NCI-H460 (cell line): ENCODE results near the gene AGAP3. TPM values are rescaled to one million over a fixed set of nuclear protein-coding genes. Genes with fewer than 3 reads are reported as not detected.

Experiments
- DNase-seq: peaks from one replicate; pipeline ENCODE4 v3.0.0-alpha.2; 2016; ENCODE audit warnings: low read depth; ENCODE audit errors: extremely low read depth
- total RNA-seq: library from RNA; depleted of rRNA; stranded (reverse); fragments of >200 nt; shearing (Covaris generic); gene quantifications from 2 replicates; pipeline ENCODE4 v1.2.3, GENCODE V29; 2014; rRNA removed

AGAP3 gene
- total RNA-seq, 1 experiment from 2014 or later = 39.6 TPM

DNA sequence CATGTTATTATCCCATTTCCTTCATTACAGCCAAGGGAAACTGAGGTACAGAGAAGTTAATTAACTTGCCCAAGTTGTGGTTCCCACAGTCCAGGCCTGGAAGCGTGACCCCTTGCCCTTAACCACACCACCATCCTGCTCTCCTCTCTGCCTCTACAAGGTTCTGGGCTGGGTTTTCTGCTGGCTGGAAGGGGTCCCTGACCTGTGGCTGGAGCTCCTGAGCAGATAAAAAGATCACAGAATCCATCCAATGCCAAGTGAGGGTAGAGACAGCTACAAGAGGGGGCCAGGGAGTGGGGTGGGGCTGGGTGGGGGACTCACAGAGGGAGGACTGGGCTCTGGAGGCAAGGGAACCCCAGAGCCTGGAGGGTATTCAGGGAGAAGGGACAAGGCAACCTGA, 91.0 kb downstream of the AGAP3 start:
- DNase-seq = no peak

DNA sequence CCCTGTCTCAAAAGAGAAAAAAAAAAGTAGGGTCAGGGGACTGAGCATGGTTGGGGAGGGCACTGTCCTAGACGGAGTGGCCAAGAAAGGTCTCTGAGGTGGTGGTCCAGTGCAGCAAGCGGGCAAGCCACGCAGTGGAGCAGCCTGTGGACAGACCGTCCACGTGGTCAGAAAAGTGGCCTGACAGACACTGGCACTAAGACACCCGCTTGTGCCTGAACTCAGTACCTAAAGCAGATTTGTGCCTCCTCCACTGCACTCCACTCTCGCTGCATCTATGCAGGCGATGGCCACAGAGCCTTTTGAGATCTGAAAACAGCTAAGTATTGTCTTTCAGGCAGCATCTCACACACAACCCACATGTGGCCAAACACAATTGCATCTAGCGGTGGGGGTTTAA, 92.0 kb downstream of the AGAP3 start:
- no peak for DNase-seq

DNA sequence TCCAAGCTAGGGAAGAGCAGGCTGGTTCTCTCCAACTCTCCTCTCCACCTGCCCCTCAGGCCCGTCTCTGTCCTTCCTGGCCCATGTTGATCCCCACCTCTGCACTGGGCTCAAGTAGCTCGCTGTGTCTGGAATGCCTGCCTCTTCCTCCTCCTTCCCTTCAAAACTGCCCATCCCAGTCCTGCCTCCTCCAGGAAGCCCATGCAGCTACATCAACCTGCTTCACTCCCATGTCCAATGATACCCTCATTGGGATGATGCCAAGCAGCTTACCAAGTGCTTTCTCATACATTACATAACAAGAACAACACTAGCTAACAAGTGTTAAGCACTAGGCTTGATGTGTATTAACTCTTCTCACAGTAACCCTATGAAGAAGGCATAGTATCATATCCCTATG, 92.6 kb downstream of the AGAP3 start:
- DNase-seq = no peak

DNA sequence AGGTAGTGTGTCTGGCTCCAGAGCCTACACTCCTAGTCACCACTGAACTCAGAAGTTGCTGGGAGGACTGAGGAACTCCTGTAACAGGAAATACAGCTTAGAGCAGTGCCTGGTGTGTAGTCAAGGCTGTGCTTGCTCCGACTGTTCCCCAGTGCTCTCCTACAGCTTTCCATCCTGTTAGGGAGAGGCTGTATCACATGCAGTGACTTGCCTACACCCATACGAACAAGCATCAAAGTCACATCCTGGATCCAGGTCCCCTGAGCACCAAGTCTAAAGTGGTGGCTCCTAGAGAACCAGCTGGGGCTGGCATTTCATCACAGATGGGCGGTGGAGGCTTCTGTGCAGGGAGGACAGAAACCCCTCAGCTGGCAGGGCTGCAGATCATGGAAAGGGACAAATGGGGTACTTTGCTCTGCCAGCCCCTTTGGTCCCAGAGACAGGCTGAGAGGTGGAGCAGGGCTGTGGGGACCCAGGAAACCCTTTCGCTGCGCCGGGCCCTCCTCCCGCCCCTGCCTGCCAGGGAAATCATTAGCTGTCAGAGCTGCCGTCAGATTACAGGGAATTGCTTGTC, 93.1 kb downstream of the AGAP3 start:
- DNase-seq = no peak

DNA sequence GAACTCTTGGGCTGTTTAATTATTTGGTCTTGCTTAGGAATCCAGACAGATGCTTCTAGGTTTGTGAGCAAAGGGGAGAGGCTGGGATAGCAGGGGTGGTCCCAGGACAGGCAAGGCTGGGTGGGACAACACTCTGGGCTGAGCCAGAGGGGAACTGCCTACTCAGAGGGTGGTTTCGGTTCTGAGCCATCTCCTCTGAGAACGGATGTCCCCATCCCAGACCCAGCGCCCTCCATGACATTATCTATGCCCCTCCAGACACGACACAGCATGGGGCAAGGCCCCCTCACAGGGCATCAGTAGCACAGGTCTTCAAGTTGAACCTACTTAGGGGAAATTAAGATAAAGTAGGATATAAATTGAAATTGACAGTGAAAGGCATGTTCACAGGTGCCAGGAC, 93.7 kb downstream of the AGAP3 start:
- DNase-seq = no peak

DNA sequence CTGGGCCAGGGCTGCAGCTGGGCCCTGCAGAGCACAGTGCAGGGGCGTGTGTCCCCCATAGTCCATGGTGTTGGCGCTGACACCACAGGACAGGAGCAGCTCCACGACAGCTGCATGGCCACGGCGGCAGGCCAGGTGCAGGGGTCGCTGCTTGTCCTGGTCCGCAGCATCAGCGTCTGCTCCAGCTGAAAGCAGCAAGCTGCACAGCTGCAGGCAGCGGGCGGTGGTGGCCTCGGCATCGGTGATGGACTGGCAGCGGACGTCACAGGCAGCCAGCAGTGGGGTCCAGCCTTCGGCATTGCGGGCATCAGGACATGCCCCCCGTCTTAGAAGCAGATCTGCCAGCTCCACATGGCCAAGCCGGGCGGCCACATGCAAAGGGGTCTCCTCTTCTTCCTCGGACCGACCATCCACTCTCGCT, 94.7 kb downstream of the AGAP3 start:
- DNase-seq = no peak

DNA sequence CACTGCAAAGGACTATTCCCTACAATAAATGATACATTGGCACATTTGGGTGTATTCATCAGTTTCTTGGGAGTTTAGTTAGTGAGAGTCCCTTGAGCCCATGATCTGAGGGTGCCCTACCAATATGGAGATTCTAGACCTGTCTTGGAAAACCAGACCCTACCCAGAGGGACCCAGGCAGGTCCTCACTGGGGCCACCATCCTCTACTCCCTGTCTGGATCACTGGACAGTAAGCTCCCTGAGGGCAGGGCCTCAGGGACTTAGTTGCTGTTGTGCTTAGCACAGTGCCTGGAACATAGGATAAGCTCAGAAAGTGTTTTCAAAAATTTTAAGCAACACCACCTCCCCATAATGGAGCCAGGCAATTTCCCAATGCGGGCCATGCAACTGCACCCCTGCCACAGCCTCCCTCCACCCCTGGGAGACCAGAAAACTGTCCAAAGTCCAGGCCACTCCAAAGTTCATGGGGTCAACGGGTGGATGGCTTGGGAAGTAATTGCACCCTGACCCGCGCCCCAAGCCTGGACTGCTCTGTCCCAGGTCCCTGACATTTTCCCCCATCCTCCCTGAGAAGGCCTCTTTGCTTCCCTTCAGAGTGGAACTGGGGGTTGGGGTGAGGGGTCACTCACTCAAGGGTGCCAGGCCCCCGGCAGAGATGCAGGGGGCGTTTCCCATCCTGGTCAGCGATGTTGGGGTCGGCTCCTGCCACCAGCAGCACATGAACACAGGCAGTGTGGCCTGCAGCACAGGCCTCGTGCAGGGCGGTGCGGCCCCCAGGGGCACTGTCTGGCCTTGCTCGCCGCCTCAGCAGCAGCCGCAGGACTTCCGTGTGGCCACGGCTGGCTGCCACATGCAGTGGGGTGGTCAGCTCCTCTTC, 99.7 kb downstream of the AGAP3 start:
- DNase-seq = no peak

DNA sequence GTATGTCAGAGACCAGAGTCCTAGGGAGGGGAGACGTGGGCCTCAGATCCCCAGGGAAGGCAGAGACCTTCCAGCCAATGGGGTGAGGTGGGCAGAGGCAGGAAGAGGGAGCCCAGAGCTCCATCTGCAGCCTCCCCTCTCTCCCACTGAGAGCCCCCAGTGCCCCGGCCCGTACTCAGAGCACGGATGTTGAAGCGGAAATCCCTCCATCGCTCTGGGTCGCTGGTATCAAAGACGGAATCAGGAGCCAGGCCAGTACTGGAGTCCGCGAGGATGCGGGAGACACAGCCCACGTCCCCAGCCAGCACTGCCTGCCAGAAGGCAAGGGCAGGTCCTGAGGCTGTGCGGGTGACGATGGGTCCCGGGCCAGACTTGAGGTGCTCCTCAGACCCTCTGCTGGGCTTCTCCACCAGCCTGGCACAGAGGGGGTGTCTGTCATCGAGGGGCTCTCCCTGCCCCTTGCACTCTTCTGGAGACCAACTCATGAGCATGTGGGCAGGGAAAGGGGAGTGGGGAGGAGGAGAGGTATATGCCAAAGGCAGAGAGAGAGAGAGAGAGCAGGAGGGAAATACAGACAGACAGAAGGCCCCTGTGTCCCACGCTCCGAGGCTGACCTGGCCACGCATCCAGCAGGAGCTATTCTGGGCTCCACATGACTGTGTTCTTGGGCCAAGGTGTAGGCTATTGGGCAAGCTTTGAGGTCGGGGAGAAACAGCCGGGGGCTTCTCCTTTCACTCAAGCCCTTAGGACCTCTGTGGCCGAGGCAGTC, 100.5 kb downstream of the AGAP3 start, which contains the start of gene ASB10:
TSS of gene ASB10 (minus strand) at position 611 of the 769 bp plus-strand sequence. CDS start at position 491, 120 bp downstream.
- no peak for DNase-seq

DNA sequence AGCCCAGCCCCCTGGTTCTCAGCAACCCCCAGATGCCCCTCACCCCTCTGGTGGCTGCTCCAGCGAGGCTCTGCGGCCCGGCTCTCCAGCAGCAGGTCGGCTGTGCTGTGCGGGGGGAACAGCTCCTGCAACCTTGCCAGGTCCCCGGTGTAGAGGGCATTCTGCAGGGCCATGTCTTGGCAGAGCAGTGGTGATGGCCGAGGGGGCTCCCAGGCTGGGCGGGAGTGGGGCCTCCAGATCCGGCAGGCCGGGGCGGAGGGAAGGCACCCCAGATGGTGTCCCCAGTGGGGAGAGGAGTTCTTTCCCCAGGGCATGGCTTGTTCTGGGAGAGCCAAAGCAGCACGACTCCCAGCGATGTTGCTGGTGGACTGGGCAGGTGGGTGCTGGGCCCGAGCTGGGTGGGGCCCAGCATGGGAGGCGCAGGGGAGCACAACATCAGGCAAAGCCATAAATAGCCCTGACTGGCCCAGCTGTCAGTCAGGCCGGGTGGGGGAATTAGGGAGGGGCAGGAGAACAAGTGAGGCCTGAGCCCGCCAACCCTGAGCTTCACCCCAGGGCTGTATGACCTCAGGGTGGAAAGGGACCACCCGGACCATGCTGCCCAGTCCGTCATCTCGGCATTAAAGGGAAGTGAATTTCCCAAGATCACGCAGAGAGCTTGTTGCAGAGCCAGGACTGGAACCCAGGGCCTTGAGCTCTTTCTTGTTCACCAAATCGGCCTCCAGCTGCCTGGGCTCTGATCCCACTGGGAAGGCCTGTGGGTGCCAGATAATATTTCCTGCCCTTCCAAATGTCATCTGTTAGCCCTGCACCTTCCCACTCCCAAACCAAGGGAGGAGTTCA, 101.4 kb downstream of the AGAP3 start:
- DNase-seq = no peak

DNA sequence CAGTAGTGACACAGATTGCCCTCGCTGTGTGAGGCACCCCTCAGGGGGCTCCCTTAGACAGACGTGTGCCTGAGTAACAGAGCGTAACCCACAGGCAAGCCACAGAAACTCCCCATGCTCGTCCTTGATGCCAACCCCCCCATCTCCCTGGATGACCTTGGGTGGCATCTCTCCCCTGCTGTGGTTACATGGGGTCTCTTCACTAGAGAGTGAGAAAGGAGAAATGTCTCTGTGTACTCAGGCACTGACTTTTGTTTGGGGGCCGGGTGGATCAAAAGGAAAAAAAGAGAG, 101.9 kb downstream of the AGAP3 start:
- no peak for DNase-seq

DNA sequence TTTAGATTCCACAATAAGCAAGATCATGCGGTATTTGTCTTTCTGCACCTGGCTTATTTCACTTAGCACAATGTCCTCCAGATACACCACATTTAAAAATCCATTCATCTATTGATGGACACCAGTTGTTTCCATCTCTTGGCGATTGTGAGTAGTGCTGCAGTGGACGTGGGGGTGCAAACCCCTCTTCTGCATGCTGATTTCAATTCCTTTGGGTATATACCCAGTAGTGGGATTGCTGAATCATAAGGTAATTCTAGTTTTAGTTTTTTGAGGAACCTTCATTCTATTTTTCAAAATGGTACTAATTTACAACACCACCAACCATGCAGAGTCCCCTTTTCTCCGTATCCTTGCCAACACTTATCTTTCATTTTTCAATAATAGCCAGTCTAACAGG, 102.8 kb downstream of the AGAP3 start:
- no peak for DNase-seq

DNA sequence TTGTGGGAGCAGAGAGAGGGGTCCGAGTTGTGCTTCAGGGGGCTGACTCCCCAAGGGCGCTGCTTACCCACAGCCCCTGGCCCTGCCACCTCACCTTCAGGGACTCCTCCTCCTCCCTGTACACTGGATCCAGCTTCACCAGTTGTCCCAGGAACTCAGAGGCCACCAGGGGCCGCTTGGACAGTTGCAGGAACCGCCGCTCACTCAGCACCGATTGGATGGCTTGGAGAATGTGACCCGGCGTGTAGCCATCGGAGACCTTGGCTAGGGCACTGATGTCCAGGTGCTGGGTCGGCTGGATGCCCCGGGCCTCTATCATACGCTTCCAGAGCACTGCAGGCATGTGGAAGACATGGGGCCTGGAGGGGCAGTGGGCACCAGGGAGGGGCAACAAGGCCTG, 105.3 kb downstream of the AGAP3 start:
- DNase-seq = no peak

DNA sequence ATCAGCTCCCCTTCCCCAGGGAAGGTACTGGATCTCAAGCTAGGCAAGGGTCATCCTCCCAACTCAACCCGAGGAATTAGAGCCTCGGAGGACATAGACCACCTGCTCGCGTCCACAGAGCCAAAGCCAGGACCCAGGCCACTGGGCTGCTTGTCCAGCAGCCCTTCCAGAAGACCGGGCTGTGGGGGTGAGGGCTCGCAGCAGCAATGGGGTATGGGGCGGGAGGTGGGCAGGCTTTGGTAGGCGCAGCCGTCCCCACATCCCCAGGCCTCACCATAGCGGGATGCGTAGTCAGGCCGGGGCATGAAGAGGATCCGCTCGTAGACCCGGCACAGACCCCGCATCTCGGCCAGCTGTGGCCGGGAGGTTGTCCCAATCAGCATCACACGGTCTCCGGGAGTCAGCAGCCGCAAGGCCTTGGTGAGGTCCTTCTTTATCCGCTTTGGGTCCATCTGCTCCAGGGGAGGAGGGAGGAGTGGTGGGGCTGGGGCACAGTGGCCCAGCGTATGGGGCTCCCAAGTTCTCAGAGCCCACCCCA, 105.8 kb downstream of the AGAP3 start:
- no peak for DNase-seq

DNA sequence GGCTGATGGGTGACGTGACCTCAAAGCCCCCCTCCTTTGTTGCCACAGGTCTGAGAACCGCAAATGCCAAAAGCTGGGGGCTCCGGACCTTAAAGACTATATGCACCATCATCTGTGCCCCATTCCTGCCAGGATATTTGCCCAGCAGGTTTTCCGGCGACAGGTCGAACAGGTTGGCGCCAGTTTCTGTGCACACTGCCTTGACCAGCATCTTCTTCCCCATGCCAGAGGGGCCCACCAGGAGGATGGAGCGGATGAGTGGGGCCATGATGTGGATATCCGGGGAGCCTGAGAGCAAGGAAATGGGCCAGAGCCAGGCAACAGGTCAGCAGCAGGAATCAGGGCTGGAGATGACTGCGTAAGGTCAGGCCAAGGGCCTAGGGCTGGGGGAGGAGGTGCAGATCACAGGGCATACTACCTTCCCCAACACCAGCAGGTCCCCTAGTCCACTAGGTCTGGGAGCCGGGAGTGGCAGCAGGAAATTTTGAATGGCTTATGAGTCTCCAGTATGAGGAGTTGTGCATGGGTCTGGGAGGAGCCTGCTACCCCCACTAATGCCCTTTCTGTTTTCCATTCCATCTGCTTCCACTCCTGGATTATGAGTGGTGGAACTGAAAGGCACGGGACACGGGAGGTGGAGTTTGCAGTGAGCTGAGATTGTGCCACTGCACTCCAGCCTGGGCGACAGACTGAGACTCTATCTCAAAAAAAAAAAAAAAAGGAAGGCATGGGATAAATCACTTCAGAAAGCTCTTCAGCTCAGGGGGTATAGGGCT, 107.1 kb downstream of the AGAP3 start:
- DNase-seq = no peak

Other genes starting within 250 kb of the AGAP3 start
- gene AOC1, start 234.0 kb upstream of the AGAP3 start, total RNA-seq = not detected in 2 replicates
- 0.27 and 0.58 TPM in 2 replicates for gene KCNH2, start 108.2 kb upstream of the AGAP3 start, total RNA-seq
- gene NOS3, start 95.5 kb upstream of the AGAP3 start, total RNA-seq = 0.30 and 0.46 TPM in 2 replicates
- gene ATG9B, start 62.0 kb upstream of the AGAP3 start, total RNA-seq = 0.25 TPM in 1 of 2 replicates, not detected in the other
- gene ABCB8, start 58.0 kb upstream of the AGAP3 start, total RNA-seq = 26.8 and 32.7 TPM in 2 replicates
- 1.1 and 2.0 TPM in 2 replicates for gene ASIC3, start 37.9 kb upstream of the AGAP3 start, total RNA-seq
- gene CDK5, start 28.6 kb upstream of the AGAP3 start, total RNA-seq = 10.8 and 13.1 TPM in 2 replicates
- 199 and 223 TPM in 2 replicates for gene SLC4A2, start 26.9 kb upstream of the AGAP3 start, total RNA-seq
- gene FASTK, start 5.7 kb upstream of the AGAP3 start, total RNA-seq = 63.4 and 77.1 TPM in 2 replicates
- gene TMUB1, start 3.0 kb upstream of the AGAP3 start, total RNA-seq = 35.2 and 46.6 TPM in 2 replicates
- gene GBX1, start 81.2 kb downstream of the AGAP3 start, total RNA-seq = not detected in 2 replicates
- gene ASB10, start 100.8 kb downstream of the AGAP3 start, total RNA-seq = not detected in 2 replicates
- gene H2BK1, start 124.0 kb downstream of the AGAP3 start, total RNA-seq = not detected in 2 replicates
- 70.0 and 73.6 TPM in 2 replicates for gene ABCF2, start 140.7 kb downstream of the AGAP3 start, total RNA-seq
- gene CHPF2, start 146.0 kb downstream of the AGAP3 start, total RNA-seq = 33.3 and 33.7 TPM in 2 replicates
- 39.0 and 43.5 TPM in 2 replicates for gene SMARCD3, start 162.2 kb downstream of the AGAP3 start, total RNA-seq